ENCODE results near the gene RNASE8. TPM values are rescaled to one million over a fixed set of nuclear protein-coding genes. Genes with fewer than 3 reads are reported as not detected.

Gene RNASE8
- total and polyA plus RNA-seq, 2 of the 8 experiments (the other 6 are each of a cell fraction or from before 2014, with no cell fraction given) = not detected

DNA sequence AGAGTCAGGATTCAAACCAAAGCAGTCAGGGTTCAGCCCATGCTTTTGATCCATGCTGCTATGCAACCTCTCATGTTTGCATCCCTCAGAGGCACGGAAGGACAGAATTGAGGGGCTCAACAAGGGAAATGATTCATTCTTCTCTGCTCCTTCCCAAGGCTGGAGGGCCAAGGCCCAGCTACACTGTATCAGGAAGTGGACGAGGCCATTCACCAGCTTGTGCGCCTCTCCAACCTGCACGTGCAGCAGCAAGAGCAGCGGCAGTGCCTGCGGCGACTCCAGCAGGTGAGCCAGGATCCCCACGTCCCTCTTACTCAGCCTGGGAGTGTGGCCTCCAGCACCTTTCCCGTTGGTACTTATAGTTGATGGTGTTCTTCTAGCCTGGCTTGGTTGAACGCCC, 21.1 kb downstream of the RNASE8 start:
- Histone ChIP-seq H3K36me3 (ENCODE audit: control insufficient read depth in 2 of 4, insufficient read depth in 4 of 4, low read length in 3 of 4) (peaks cover 45 to 90% (median 71%) of the 10 kb centered on the region in 4 experiments), H3K79me1 (ENCODE audit: low read depth, low read length) (peaks cover 2% of the 10 kb centered on the region), H4K8ac (ENCODE audit: extremely low read depth, insufficient read depth, low read length) (no peak overlapping the region), H3K23me2 (ENCODE audit: low read depth, low read length) (no peaks in the 10 kb centered on the region), H2BK20ac (ENCODE audit: low read length) (no peak overlapping the region), H2BK12ac (ENCODE audit: low read depth, low read length) (no peak overlapping the region), H3K27me3 (replicated peaks in 1 of 4; ENCODE audit: control insufficient read depth in 3 of 4, extremely low read depth in 1 of 4, insufficient read depth in 3 of 4, low read length in 3 of 4) (no peaks in the 10 kb centered on the region), H3K4me1 (replicated peaks in 1 of 4; ENCODE audit: control insufficient read depth in 3 of 4, insufficient read depth in 4 of 4, low read length in 3 of 4) (no peaks in the 10 kb centered on the region), H3K23ac (ENCODE audit: insufficient read length) (no peak overlapping the region), H3K9ac (replicated peaks in 1 of 4; ENCODE audit: extremely low read depth in 1 of 4, low read depth in 3 of 4, low read length in 3 of 4) (no peak overlapping the region), H3K4ac (replicated peaks; ENCODE audit: insufficient read length, low read depth, low read length) (no peak overlapping the region), H3K4me2 (ENCODE audit: insufficient read depth in 1 of 2, low read depth in 2 of 2, low read length in 2 of 2) (no peak overlapping the region), H2BK120ac (replicated peaks; ENCODE audit: low read depth, low read length) (no peak overlapping the region), H3K9me3 (ENCODE audit: insufficient read depth in 2 of 2, low read depth in 1 of 2, low read length in 1 of 2) (no peaks in the 10 kb centered on the region), H2BK15ac (ENCODE audit: low read length) (no peak overlapping the region), H2AFZ (ENCODE audit: low read length) (no peak overlapping the region), H3K79me2 (ENCODE audit: control insufficient read depth in 1 of 2, insufficient read depth in 2 of 2, low read length in 2 of 2) (no peaks in the 10 kb centered on the region), H4K20me1 (replicated peaks in 1 of 2; ENCODE audit: control insufficient read depth in 1 of 2, insufficient read depth in 2 of 2, low read length in 2 of 2) (peaks cover 2 to 7% of the 10 kb centered on the region in 2 experiments), H3K14ac (ENCODE audit: insufficient read length) (no peak overlapping the region), H3K18ac (ENCODE audit: extremely low read depth, low read length) (no peak overlapping the region), H3K27ac (ENCODE audit: low read depth, low read length) (no peak overlapping the region), H4K91ac (replicated peaks; ENCODE audit: insufficient read length, low read length) (no peak overlapping the region), H3K4me3 (ENCODE audit: extremely low read depth in 1 of 4, insufficient read depth in 2 of 4, low read depth in 3 of 4, low read length in 4 of 4) (no peak overlapping the region), H4K5ac (ENCODE audit: insufficient read length, low read depth, low read length) (no peak overlapping the region), H3K56ac (replicated peaks; ENCODE audit: insufficient read length, low read depth, low read length) (no peak overlapping the region), H2BK5ac (ENCODE audit: low read depth, low read length) (no peak overlapping the region), H2AK5ac (ENCODE audit: low read depth, low read length) (no peak overlapping the region)
- 84% methylated on average over 10 of the region's 10 CpGs; no CpG with 5 or more reads in 1 of the 2 experiments for WGBS, 2 experiments (ENCODE audit: extremely low coverage in 1 of 2, insufficient coverage in 1 of 2, insufficient read length in 1 of 2, insufficient replicate concordance in 2 of 2, low coverage in 1 of 2, low lambda C conversion rate in 2 of 2, missing lambda C conversion rate in 1 of 2)
- CTCF ChIA-PET (ENCODE audit: partially characterized antibody) = interaction anchor here (2.5 to 8.6 kb wide), 5 partner anchors 11 to 64 kb away, joined by 11 to 72 read pairs (median 25); no protein-coding TSS in a partner anchor
- POLR2A ChIA-PET (ENCODE audit: partially characterized antibody) = interaction anchor here (1.0 to 12.4 kb wide), 7 partner anchors 3 to 59 kb away, joined by 3 to 245 read pairs (median 3); partner anchors contain the start of gene ARHGEF40
- DNase-seq (ENCODE audit: low read depth in 1 of 2, low spot score in 2 of 2) = no peak
- FAIRE-seq = no peak
- no peak for TF ChIP-seq RXRA (IDR thresholded peaks at IDR 0.05; ENCODE audit: insufficient read depth, low read depth, low read length)
- TF ChIP-seq EGR1 (IDR thresholded peaks at IDR 0.05; ENCODE audit: borderline replicate concordance, low read depth, low read length) = no peak
- no peak for TF ChIP-seq TAF1 (IDR thresholded peaks at IDR 0.05; ENCODE audit: low read depth, low read length)
- TF ChIP-seq MAFK (IDR thresholded peaks at IDR 0.05; ENCODE audit: low read depth, low read length) = no peak
- no peak for TF ChIP-seq EZH2 (IDR thresholded peaks at IDR 0.05; ENCODE audit: low read depth, low read length, severe bottlenecking)
- no peak for TF ChIP-seq SAP30 (IDR thresholded peaks at IDR 0.05; ENCODE audit: insufficient read depth, insufficient replicate concordance, low read length)
- TF ChIP-seq SRF (IDR thresholded peaks at IDR 0.05; ENCODE audit: low read depth, low read length) = no peak
- no peak for TF ChIP-seq SIRT6 (IDR thresholded peaks at IDR 0.05; ENCODE audit: low read length)
- no peak for TF ChIP-seq CBX8 (IDR thresholded peaks at IDR 0.05; ENCODE audit: borderline replicate concordance, low read depth, low read length)
- no peak for TF ChIP-seq SIX5 (IDR thresholded peaks at IDR 0.05; ENCODE audit: low read depth, low read length)
- no peak for TF ChIP-seq ATF3 (IDR thresholded peaks at IDR 0.05; ENCODE audit: insufficient read depth, low read depth, low read length)
